ENCODE results near the gene RUFY3. TPM values are rescaled to one million over a fixed set of nuclear protein-coding genes. Genes with fewer than 3 reads are reported as not detected.

Gene RUFY3
- total RNA-seq, 3 donors from 2014 or later (not counting 1 experiment from before 2014, with no cell fraction given) = 31.6 to 38.1 (median 33.4) TPM

GRCh38 chr4:70747874-70748273 is 26.1 kb downstream of the RUFY3 start:
- TF ChIP-seq CTCF (IDR thresholded peaks at IDR 0.05) = no peak
- 87% methylated on average over 3 of the region's 3 CpGs for WGBS (ENCODE audit: insufficient coverage)
- Mint-ChIP-seq H3K4me1 (peaks cover 0 to 5% of the 10 kb centered on the region in 2 donors), H3K27ac (no peak overlapping the region), H3K9me3 (no peaks in the 10 kb centered on the region), H3K4me3 (no peak overlapping the region), H3K36me3 (no peaks in the 10 kb centered on the region), H3K27me3 (ENCODE audit: low read depth in 2 of 2) (no peaks in the 10 kb centered on the region)
- H3K27me3 ChIP-seq (ENCODE audit: control insufficient read depth, insufficient read depth, low read length) = no peaks in the 10 kb centered on the region
- ATAC-seq (no peak), DNase-seq (no peak)
- no peaks in the 10 kb centered on the region for H3K9me3 ChIP-seq (ENCODE audit: control insufficient read depth, insufficient read depth, low read length)
- intact Hi-C loops (cut with micrococcal nuclease) = no loop called here
- H3K27ac ChIP-seq (ENCODE audit: low read length) = no peak overlapping the region
- no peaks in the 10 kb centered on the region for H3K36me3 ChIP-seq (ENCODE audit: control insufficient read depth, insufficient read depth, low read length)
- no peak overlapping the region for H3K4me3 ChIP-seq (ENCODE audit: low read length)
- no peaks in the 10 kb centered on the region for H3K4me1 ChIP-seq (ENCODE audit: control insufficient read depth, insufficient read depth, low read length)

GRCh38 chr4:70749313-70749712 is 27.5 kb downstream of the RUFY3 start:
- Histone ChIP-seq H3K27me3 (ENCODE audit: control insufficient read depth, insufficient read depth, low read length) (no peaks in the 10 kb centered on the region), H3K9me3 (ENCODE audit: control insufficient read depth, insufficient read depth, low read length) (no peaks in the 10 kb centered on the region), H3K27ac (ENCODE audit: low read length) (no peak overlapping the region), H3K4me3 (ENCODE audit: low read length) (no peak overlapping the region), H3K4me1 (ENCODE audit: control insufficient read depth, insufficient read depth, low read length) (no peaks in the 10 kb centered on the region), H3K36me3 (ENCODE audit: control insufficient read depth, insufficient read depth, low read length) (no peaks in the 10 kb centered on the region)
- Mint-ChIP-seq H3K36me3 (no peaks in the 10 kb centered on the region), H3K9me3 (no peaks in the 10 kb centered on the region), H3K27me3 (ENCODE audit: low read depth in 2 of 2) (no peaks in the 10 kb centered on the region), H3K27ac (no peak overlapping the region), H3K4me3 (no peak overlapping the region), H3K4me1 (peaks cover 0 to 5% of the 10 kb centered on the region in 2 donors)
- ATAC-seq (no peak), DNase-seq (no peak)
- intact Hi-C loops (cut with micrococcal nuclease) = no loop called here
- WGBS (ENCODE audit: insufficient coverage) = no CpG with 5 or more reads among the region's 1 CpG
- no peak for TF ChIP-seq CTCF (IDR thresholded peaks at IDR 0.05)

GRCh38 chr4:70752236-70752635 is 30.5 kb downstream of the RUFY3 start:
- Mint-ChIP-seq H3K4me1 (peaks cover 0 to 9% of the 10 kb centered on the region in 2 donors), H3K27ac (no peak overlapping the region), H3K9me3 (no peaks in the 10 kb centered on the region), H3K4me3 (no peak overlapping the region), H3K36me3 (no peaks in the 10 kb centered on the region), H3K27me3 (ENCODE audit: low read depth in 2 of 2) (no peaks in the 10 kb centered on the region)
- intact Hi-C loops (cut with micrococcal nuclease) = no loop called here
- no peak overlapping the region for H3K4me3 ChIP-seq (ENCODE audit: low read length)
- ATAC-seq (no peak), DNase-seq (no peak)
- H3K36me3 ChIP-seq (ENCODE audit: control insufficient read depth, insufficient read depth, low read length) = no peaks in the 10 kb centered on the region
- no peak overlapping the region for H3K27ac ChIP-seq (ENCODE audit: low read length)
- no peaks in the 10 kb centered on the region for H3K27me3 ChIP-seq (ENCODE audit: control insufficient read depth, insufficient read depth, low read length)
- H3K4me1 ChIP-seq (ENCODE audit: control insufficient read depth, insufficient read depth, low read length) = no peaks in the 10 kb centered on the region
- no CpG with 5 or more reads among the region's 1 CpG for WGBS (ENCODE audit: insufficient coverage)
- no peak for TF ChIP-seq CTCF (IDR thresholded peaks at IDR 0.05)
- no peaks in the 10 kb centered on the region for H3K9me3 ChIP-seq (ENCODE audit: control insufficient read depth, insufficient read depth, low read length)

- no peaks in the 10 kb centered on the region for H3K27me3 ChIP-seq (ENCODE audit: control insufficient read depth, insufficient read depth, low read length)
- H3K4me1 Mint-ChIP-seq = peaks cover 0 to 9% of the 10 kb centered on the region in 2 donors
- intact Hi-C loops (cut with micrococcal nuclease) = no loop called here
- TF ChIP-seq CTCF (IDR thresholded peaks at IDR 0.05) = no peak
- DNase-seq (no peak), ATAC-seq (no peak)
- H3K36me3 Mint-ChIP-seq = no peaks in the 10 kb centered on the region
- no peaks in the 10 kb centered on the region for H3K4me1 ChIP-seq (ENCODE audit: control insufficient read depth, insufficient read depth, low read length)
- H3K9me3 Mint-ChIP-seq = no peaks in the 10 kb centered on the region
- H3K9me3 ChIP-seq (ENCODE audit: control insufficient read depth, insufficient read depth, low read length) = no peaks in the 10 kb centered on the region
- H3K27ac Mint-ChIP-seq = no peak overlapping the region
- no peak overlapping the region for H3K4me3 Mint-ChIP-seq
- H3K27me3 Mint-ChIP-seq (ENCODE audit: low read depth in 2 of 2) = no peaks in the 10 kb centered on the region
- no peaks in the 10 kb centered on the region for H3K36me3 ChIP-seq (ENCODE audit: control insufficient read depth, insufficient read depth, low read length)
- H3K27ac ChIP-seq (ENCODE audit: low read length) = no peak overlapping the region
- H3K4me3 ChIP-seq (ENCODE audit: low read length) = no peak overlapping the region
These were observed 31.9 kb downstream of the RUFY3 start for GRCh38 chr4:70753630-70754029.

Measured in natural killer cell (primary cell).